Karpas-422 (cell line): ENCODE measurements around the gene FBXL17. TPM values are rescaled to one million over a fixed set of nuclear protein-coding genes. Genes with fewer than 3 reads are reported as not detected.

Experiments used
- DNase-seq: peaks from one replicate; pipeline ENCODE4 v3.0.0-alpha.2; 2015
- H2AFZ ChIP-seq: fragments of 200-600 bp; sonication (generic); 2 replicates; pipeline ENCODE4 v1.6.1; 2014; ENCODE audit warnings: antibody characterized with exemption, low read length, mixed read lengths
- H3K27ac ChIP-seq: fragments of 200-600 bp; sonication (generic); 2 replicates; pipeline ENCODE4 v1.5.1; 2014; ENCODE audit warnings: mild to moderate bottlenecking, low read length, moderate library complexity
- H3K27me3 ChIP-seq: fragments of 200-600 bp; sonication (generic); 2 replicates; pipeline ENCODE4 v1.6.1; 2014; ENCODE audit warnings: low read length, mixed read lengths
- H3K36me3 ChIP-seq: fragments of 200-600 bp; sonication (generic); 2 replicates; pipeline ENCODE4 v1.6.1; 2014; ENCODE audit warnings: low read length, mixed read lengths; ENCODE audit not compliant: insufficient read depth
- H3K4me1 ChIP-seq: fragments of 200-600 bp; sonication (generic); 2 replicates; pipeline ENCODE4 v1.6.1; 2014; ENCODE audit warnings: mild to moderate bottlenecking, low read length, mixed read lengths
- H3K4me2 ChIP-seq: fragments of 200-600 bp; sonication (generic); 2 replicates; pipeline ENCODE4 v1.6.1; 2014; ENCODE audit warnings: low read length, low read depth, mild to moderate bottlenecking; ENCODE audit not compliant: poor library complexity, severe bottlenecking
- H3K4me3 ChIP-seq: fragments of 200-600 bp; sonication (generic); 2 replicates; pipeline ENCODE4 v1.5.1; 2014; ENCODE audit warnings: mild to moderate bottlenecking, antibody characterized with exemption, low read length, mixed read lengths
- H3K79me2 ChIP-seq: fragments of 200-600 bp; sonication (generic); 2 replicates; pipeline ENCODE4 v1.6.1; 2014; ENCODE audit warnings: mild to moderate bottlenecking, low read length, mixed read lengths
- H3K9ac ChIP-seq: fragments of 200-600 bp; sonication (generic); 2 replicates; pipeline ENCODE4 v1.6.0; 2014; ENCODE audit warnings: low read length
- H3K9me2 ChIP-seq: fragments of 200-600 bp; sonication (generic), shearing (Covaris generic); replicated peaks from 2 replicates; pipeline ENCODE4 v1.6.0; 2014; ENCODE audit warnings: mild to moderate bottlenecking, low read length, moderate library complexity; ENCODE audit not compliant: insufficient read depth
- H3K9me3 ChIP-seq: fragments of 300-700, 200-600 bp; sonication (generic); 2 replicates; pipeline ENCODE4 v1.6.1; 2014; ENCODE audit warnings: low read length, mixed read lengths
- H4K20me1 ChIP-seq: fragments of 200-600 bp; sonication (generic); 2 replicates; pipeline ENCODE4 v1.6.1; 2014; ENCODE audit warnings: mild to moderate bottlenecking, antibody characterized with exemption, low read length, low read depth; ENCODE audit not compliant: insufficient read depth
- total RNA-seq: library from RNA; depleted of rRNA; stranded (reverse); fragments of >200 nt; shearing (Covaris generic); gene quantifications from 2 replicates; pipeline ENCODE4 v1.2.3, GENCODE V29; 2014; ENCODE audit warnings: low replicate concordance

Gene FBXL17
- total RNA-seq, 1 experiment from 2014 or later: 26.9 TPM

DNA sequence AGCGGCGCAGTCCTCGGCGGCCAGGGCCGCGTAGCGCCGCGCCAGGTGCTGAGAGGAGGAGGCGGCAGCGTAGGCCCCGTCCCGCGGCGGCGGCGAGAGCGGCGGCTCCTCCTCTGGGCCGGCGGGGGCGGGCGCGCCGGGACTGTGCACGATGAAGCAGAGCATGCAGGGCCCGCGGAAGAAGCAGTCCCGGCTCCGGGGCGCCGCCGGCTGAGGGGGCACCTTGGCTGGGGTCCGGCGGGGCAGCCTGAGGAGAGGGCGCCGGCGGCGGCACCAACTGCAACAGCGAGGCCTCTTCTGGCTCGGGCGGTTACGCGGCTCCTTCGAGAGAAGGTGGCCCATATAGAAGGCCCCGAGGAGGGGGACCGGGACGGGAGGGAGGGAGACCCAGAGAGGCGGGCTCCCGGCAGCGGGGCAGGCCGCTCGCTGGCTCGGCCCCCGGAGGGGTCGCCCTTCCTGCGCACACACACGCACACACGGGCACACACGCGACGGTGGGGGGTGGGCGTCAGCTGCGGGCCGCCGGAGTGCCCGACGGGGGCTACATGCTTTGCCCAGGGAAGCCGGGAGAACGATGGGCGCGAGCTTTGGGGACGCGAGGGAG, 446 bp downstream of the FBXL17 start:
- DNase-seq: peak; percentile 88
- Histone ChIP-seq H3K4me3 (peak overlapping the region; percentile 81), H3K4me1 (peaks cover 25% of the 10 kb centered on the region), H3K36me3 (no peaks in the 10 kb centered on the region), H3K9me3 (peaks cover 9% of the 10 kb centered on the region), H3K79me2 (peaks cover 42% of the 10 kb centered on the region), H4K20me1 (no peaks in the 10 kb centered on the region), H2AFZ (peak overlapping the region; percentile 61; the same call in 1 of the 2 replicates), H3K27ac (peak overlapping the region; percentile 84), H3K4me2 (peak overlapping the region; percentile 84), H3K27me3 (no peaks in the 10 kb centered on the region), H3K9me2 (no peaks in the 10 kb centered on the region), H3K9ac (peak overlapping the region; percentile 91)

DNA sequence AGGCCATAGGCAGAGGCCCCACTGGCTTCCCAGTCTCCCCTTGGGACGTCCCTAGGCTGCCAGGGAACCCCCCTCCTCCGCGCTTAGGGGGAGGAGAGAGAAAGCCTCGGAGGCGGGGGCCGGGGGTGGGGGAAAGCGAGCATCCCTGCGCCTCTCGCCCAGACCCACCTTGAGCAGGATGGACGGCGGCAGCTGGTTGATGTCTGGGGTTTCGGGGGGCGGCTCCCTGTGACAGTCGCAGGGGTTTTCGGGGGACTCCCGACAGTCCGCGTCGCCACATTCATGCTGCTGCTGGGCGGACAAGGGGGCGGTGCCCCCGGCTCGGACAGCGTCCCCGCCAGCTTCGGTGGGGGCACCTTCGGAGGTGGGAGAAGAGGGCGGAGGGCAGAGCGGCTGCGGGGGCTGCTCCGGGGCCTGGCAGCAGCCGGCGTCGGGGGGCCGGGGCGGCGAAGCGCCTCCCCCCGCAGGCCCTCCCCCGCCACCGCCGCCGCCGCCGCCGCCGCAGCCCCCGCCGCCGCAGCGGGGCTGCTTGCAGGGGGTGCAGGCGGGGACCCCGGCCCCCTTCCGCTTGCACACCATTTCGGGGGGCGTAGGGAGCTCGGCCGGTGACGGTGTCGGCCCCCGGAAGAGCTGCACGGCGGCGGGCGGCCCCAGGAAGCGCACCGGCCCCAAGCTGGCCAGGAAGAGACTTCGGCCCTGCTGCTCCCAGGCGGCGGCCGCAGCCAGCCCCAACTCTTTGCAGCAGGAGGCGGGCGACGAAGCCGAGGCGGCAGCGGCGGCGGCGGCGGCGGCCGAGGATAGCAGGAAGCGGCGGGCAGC, 1.2 kb downstream of the FBXL17 start:
- Histone ChIP-seq H3K27me3 (no peaks in the 10 kb centered on the region), H3K9ac (peak overlapping the region; percentile 91), H3K4me1 (peaks cover 25% of the 10 kb centered on the region), H2AFZ (no peak overlapping the region), H3K36me3 (no peaks in the 10 kb centered on the region; the same call in 1 of the 2 replicates), H3K9me3 (peaks cover 14% of the 10 kb centered on the region), H3K9me2 (no peaks in the 10 kb centered on the region), H3K4me2 (peak overlapping the region; percentile 84), H3K79me2 (peaks cover 49% of the 10 kb centered on the region), H3K4me3 (peak overlapping the region; percentile 81), H3K27ac (peak overlapping the region; percentile 84), H4K20me1 (no peaks in the 10 kb centered on the region)
- DNase-seq: peak; percentile 79

DNA sequence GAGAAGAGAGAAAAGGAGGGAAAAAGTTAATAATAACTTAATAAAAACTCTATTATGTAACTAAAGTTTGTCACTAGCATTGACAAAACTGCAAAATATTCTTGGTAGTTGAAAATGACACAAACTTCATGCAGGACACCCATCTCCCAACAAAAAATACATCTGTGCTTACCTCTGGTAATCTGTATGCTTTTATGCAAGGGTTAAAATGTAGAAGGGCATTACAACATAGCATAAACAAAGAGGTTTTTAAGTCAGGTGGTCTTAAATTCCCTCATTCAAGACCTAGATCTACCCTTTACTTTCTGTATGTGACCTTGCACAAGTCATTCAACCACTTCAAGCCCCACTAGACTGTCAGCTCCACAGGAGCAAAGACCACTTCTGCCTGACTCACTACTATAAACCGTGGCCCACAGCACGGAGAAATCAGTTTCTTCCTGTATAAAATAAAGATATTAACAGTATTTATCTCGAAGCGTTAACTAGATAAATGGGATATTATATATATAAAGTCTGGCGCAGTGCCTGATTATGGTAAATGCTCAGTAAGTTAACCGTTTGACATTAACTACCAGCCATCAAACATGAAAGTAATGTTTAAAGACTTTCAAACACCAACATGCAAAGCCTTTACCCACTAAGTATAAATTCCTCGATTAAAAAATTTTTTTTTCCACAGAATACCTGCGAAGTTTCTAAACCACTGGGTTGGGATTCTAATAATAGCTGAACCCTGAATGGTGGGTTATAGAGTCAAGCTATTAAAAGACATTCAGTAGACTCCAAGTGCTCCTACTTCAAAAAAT, 2.0 kb downstream of the FBXL17 start:
- no peaks in the 10 kb centered on the region for H4K20me1 ChIP-seq
- peak overlapping the region; percentile 84 for H3K4me2 ChIP-seq
- peak overlapping the region; percentile 59 for H3K27ac ChIP-seq
- H3K4me1 ChIP-seq: peaks cover 25% of the 10 kb centered on the region
- no peak overlapping the region for H2AFZ ChIP-seq
- H3K9ac ChIP-seq: peak overlapping the region; percentile 91
- peak; percentile 52 for DNase-seq
- no peaks in the 10 kb centered on the region for H3K27me3 ChIP-seq
- H3K4me3 ChIP-seq: peak overlapping the region; percentile 81
- peaks cover 20% of the 10 kb centered on the region for H3K9me3 ChIP-seq
- no peaks in the 10 kb centered on the region for H3K9me2 ChIP-seq
- H3K79me2 ChIP-seq: peaks cover 57% of the 10 kb centered on the region
- H3K36me3 ChIP-seq: no peaks in the 10 kb centered on the region; the same call in 1 of the 2 replicates

DNA sequence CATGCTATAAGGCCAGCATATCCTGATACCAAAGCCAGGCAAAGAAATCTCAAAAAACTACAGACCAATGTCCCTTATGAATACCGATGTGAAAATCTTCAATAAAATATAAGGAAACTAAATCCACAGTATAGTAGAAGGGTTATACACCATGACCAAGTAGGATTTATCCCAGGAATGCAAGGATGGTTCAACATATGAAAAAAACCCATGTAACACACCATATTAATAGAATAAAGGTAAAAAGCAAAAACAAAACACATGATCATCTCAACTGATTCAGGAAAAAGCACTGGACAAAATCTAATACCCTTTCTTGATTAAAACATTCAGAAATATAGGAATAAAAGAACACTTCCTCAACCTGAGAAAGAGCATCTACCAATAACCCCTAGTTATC, 6.1 kb downstream of the FBXL17 start:
- Histone ChIP-seq H3K4me1 (peaks cover 21% of the 10 kb centered on the region), H3K4me3 (no peak overlapping the region), H3K4me2 (no peak overlapping the region), H3K79me2 (peaks cover 93% of the 10 kb centered on the region), H3K27ac (no peak overlapping the region), H4K20me1 (no peaks in the 10 kb centered on the region), H3K9ac (no peak overlapping the region), H2AFZ (no peak overlapping the region), H3K9me3 (peaks cover 29% of the 10 kb centered on the region), H3K36me3 (peaks cover 3% of the 10 kb centered on the region; the same call in 1 of the 2 replicates), H3K27me3 (no peaks in the 10 kb centered on the region), H3K9me2 (no peaks in the 10 kb centered on the region)
- no peak for DNase-seq

DNA sequence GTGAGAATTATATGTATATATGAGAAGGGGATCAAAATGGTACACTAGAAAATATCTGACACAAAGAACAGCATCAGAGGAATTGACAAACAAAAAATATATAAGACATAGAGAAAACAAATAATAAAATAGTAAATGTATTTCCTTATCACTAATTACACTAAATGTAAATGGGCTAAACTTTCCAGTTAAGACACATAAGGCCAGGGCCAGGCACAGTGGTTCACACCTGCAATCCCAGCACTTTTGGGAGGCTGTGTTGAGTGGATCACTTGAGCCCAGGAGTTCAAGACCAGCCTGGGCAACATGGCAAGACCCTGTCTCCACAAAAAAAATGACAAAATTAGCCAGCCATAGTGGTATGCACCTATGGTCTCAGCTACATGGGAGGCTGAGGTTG, 8.5 kb downstream of the FBXL17 start:
- no peak overlapping the region for H3K4me3 ChIP-seq
- H3K79me2 ChIP-seq: peaks cover 90% of the 10 kb centered on the region
- no peak for DNase-seq

DNA sequence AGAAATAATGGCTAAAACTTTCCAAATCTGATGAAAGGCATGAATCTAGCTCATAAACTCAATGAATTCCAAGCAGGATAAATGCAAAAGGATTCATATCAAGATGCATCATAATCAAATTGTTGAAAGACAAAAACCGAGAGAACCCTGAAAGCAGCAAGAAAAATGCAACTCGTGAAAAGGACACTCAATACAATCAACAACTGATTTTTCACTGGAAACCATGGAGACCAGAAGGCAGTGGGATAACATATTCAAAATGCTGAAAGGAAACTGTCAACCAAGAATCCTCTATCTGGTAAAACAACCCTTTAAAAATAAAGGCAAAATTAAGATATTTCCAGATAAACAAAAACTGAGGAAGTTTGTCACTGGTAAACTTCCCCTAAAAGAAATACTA, 9.5 kb downstream of the FBXL17 start:
- peaks cover 90% of the 10 kb centered on the region for H3K79me2 ChIP-seq
- H3K9me2 ChIP-seq: no peaks in the 10 kb centered on the region

More for the DNA sequence above, 8.5 kb downstream of the FBXL17 start:
- H3K4me2 ChIP-seq: no peak overlapping the region
- H3K27me3 ChIP-seq: no peaks in the 10 kb centered on the region
- peaks cover 29% of the 10 kb centered on the region for H3K9me3 ChIP-seq
- H3K36me3 ChIP-seq: peaks cover 3% of the 10 kb centered on the region; the same call in 1 of the 2 replicates
- H2AFZ ChIP-seq: no peak overlapping the region
- no peaks in the 10 kb centered on the region for H4K20me1 ChIP-seq
- H3K4me1 ChIP-seq: peaks cover 7% of the 10 kb centered on the region
- H3K9me2 ChIP-seq: no peaks in the 10 kb centered on the region
- H3K9ac ChIP-seq: no peak overlapping the region
- no peak overlapping the region for H3K27ac ChIP-seq

DNA sequence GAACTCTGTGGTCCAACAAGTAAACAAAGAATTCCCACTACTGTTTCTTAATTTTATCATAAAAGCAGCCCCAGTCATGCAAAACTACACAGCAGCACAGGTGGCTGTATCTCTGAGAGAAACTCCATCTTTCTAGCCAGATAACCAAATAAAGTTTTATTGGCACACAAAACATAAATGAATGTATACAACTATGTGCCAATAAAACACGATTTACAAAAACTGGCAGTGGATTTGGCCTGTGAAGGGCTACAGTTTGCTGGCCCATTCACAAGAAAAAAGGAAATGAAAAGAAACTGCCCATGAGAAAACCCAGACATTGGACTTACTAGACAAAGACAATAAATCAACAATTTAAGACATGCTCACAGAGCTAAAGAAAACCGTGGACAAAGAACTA, 10.6 kb downstream of the FBXL17 start:
- Histone ChIP-seq H3K27me3 (no peaks in the 10 kb centered on the region), H3K4me1 (peaks cover 7% of the 10 kb centered on the region), H3K36me3 (peaks cover 3% of the 10 kb centered on the region; the same call in 1 of the 2 replicates), H2AFZ (0 out of 2 replicates have a peak overlapping the region, but pooled peaks have one; percentile 10), H4K20me1 (no peaks in the 10 kb centered on the region), H3K9me3 (peaks cover 20% of the 10 kb centered on the region), H3K27ac (no peak overlapping the region), H3K4me3 (no peak overlapping the region), H3K9me2 (no peaks in the 10 kb centered on the region), H3K9ac (no peak overlapping the region), H3K79me2 (peaks cover 87% of the 10 kb centered on the region), H3K4me2 (no peak overlapping the region)
- no peak for DNase-seq

More for the DNA sequence above, 9.5 kb downstream of the FBXL17 start:
- Histone ChIP-seq H3K27me3 (no peaks in the 10 kb centered on the region), H3K27ac (no peak overlapping the region), H4K20me1 (no peaks in the 10 kb centered on the region), H3K9ac (no peak overlapping the region), H2AFZ (no peak overlapping the region), H3K4me3 (no peak overlapping the region), H3K9me3 (peaks cover 29% of the 10 kb centered on the region), H3K36me3 (peaks cover 3% of the 10 kb centered on the region; the same call in 1 of the 2 replicates), H3K4me2 (no peak overlapping the region), H3K4me1 (peaks cover 7% of the 10 kb centered on the region)
- DNase-seq: no peak
